Mucosa of rectum (tissue), 2 donors: ENCODE results near the gene TMPRSS2.

Experiments
- H3K27ac ChIP-seq, 2 donors: one replicate each; pipeline ENCODE4 v1.7.0; 2013; ENCODE audit warnings: inconsistent platforms in 2 of 2, low read depth in 2 of 2, low read length in 2 of 2
- H3K27me3 ChIP-seq, 2 donors: one replicate each; pipeline ENCODE4 v1.7.0; 2013; ENCODE audit warnings: low read length in 2 of 2; ENCODE audit not compliant: control insufficient read depth in 2 of 2, insufficient read depth in 2 of 2
- H3K36me3 ChIP-seq, 2 donors: one replicate each; pipeline ENCODE4 v1.7.0; 2013; ENCODE audit warnings: low read length in 2 of 2; ENCODE audit not compliant: control insufficient read depth in 2 of 2, insufficient read depth in 2 of 2
- H3K4me1 ChIP-seq, 2 donors: one replicate each; pipeline ENCODE4 v1.7.0; 2013; ENCODE audit warnings: low read length in 2 of 2, mild to moderate bottlenecking in 1 of 2; ENCODE audit not compliant: control insufficient read depth in 2 of 2, insufficient read depth in 2 of 2
- H3K4me3 ChIP-seq, 2 donors: one replicate each; pipeline ENCODE4 v1.7.0; 2013; ENCODE audit warnings: low read length in 2 of 2
- H3K9ac ChIP-seq, 2 donors: one replicate each; pipeline ENCODE4 v1.7.0; 2013; ENCODE audit warnings: low read length in 2 of 2, low read depth in 1 of 2, mild to moderate bottlenecking in 1 of 2
- H3K9me3 ChIP-seq, 2 donors: one replicate each; pipeline ENCODE4 v1.7.0; 2013; ENCODE audit warnings: low read length in 2 of 2; ENCODE audit not compliant: control insufficient read depth in 2 of 2
- donor health status: healthy.
- donor health status: Normal muscosa, but diverticular disease.

Gene TMPRSS2

GRCh38 chr21:41431788-41432548 lies 76.0 kb downstream of the TMPRSS2 start:
- Histone ChIP-seq H3K9ac (peak overlapping the region in 1 of 2 donors; percentile 13), H3K9me3 (no peaks in the 10 kb centered on the region), H3K36me3 (peaks cover 20 to 33% of the 10 kb centered on the region in 2 donors), H3K4me1 (peaks cover 21 to 23% of the 10 kb centered on the region in 2 donors), H3K27ac (peak overlapping the region; percentile 81 to 84), H3K4me3 (peak overlapping the region in 1 of 2 donors; percentile 52), H3K27me3 (no peaks in the 10 kb centered on the region)

GRCh38 chr21:41429925-41430491 lies 78.0 kb downstream of the TMPRSS2 start:
- Histone ChIP-seq H3K4me1 (peaks cover 24 to 30% of the 10 kb centered on the region in 2 donors), H3K36me3 (peaks cover 8 to 14% of the 10 kb centered on the region in 2 donors), H3K4me3 (no peak overlapping the region)

GRCh38 chr21:41429305-41429704 lies 78.7 kb downstream of the TMPRSS2 start:
- Histone ChIP-seq H3K4me1 (peaks cover 24 to 30% of the 10 kb centered on the region in 2 donors), H3K9me3 (no peaks in the 10 kb centered on the region), H3K9ac (no peak overlapping the region), H3K27ac (no peak overlapping the region), H3K27me3 (no peaks in the 10 kb centered on the region), H3K4me3 (no peak overlapping the region), H3K36me3 (peaks cover 3 to 13% of the 10 kb centered on the region in 2 donors)

More at GRCh38 chr21:41429925-41430491, 78.0 kb downstream of the TMPRSS2 start:
- Histone ChIP-seq H3K9me3 (no peaks in the 10 kb centered on the region), H3K9ac (no peak overlapping the region), H3K27ac (no peak overlapping the region), H3K27me3 (no peaks in the 10 kb centered on the region)

- Histone ChIP-seq H3K9me3 (no peaks in the 10 kb centered on the region), H3K9ac (no peak overlapping the region), H3K27me3 (no peaks in the 10 kb centered on the region), H3K4me3 (no peak overlapping the region), H3K4me1 (peaks cover 20 to 27% of the 10 kb centered on the region in 2 donors), H3K27ac (no peak overlapping the region), H3K36me3 (peaks cover 2 to 11% of the 10 kb centered on the region in 2 donors)
These were observed 79.1 kb downstream of the TMPRSS2 start for GRCh38 chr21:41428847-41429246.

GRCh38 chr21:41428311-41428710 lies 79.6 kb downstream of the TMPRSS2 start:
- Histone ChIP-seq H3K9me3 (no peaks in the 10 kb centered on the region), H3K27me3 (no peaks in the 10 kb centered on the region), H3K9ac (no peak overlapping the region), H3K27ac (no peak overlapping the region), H3K36me3 (peaks cover 2 to 11% of the 10 kb centered on the region in 2 donors), H3K4me1 (peaks cover 18 to 21% of the 10 kb centered on the region in 2 donors), H3K4me3 (no peak overlapping the region)

- peaks cover 2 to 6% of the 10 kb centered on the region in 2 donors for H3K36me3 ChIP-seq
- H3K9me3 ChIP-seq, result no peaks in the 10 kb centered on the region
- H3K27ac ChIP-seq, result no peak overlapping the region
- H3K9ac ChIP-seq, result no peak overlapping the region
- H3K27me3 ChIP-seq, result no peaks in the 10 kb centered on the region
- H3K4me3 ChIP-seq, result peak overlapping the region in 1 of 2 donors; percentile 87
- H3K4me1 ChIP-seq, result peaks cover 12 to 15% of the 10 kb centered on the region in 2 donors
These were observed 80.4 kb downstream of the TMPRSS2 start for GRCh38 chr21:41427556-41427955.

- peak overlapping the region in 1 of 2 donors; percentile 80 for H3K9ac ChIP-seq
- no peaks in the 10 kb centered on the region for H3K9me3 ChIP-seq
- H3K36me3 ChIP-seq, result peaks cover 2 to 3% of the 10 kb centered on the region in 2 donors
- H3K27me3 ChIP-seq, result no peaks in the 10 kb centered on the region
- peak overlapping the region; percentile 80 to 87 for H3K4me3 ChIP-seq
- H3K4me1 ChIP-seq, result peaks cover 5 to 8% of the 10 kb centered on the region in 2 donors
- peak overlapping the region in 1 of 2 donors; percentile 22 for H3K27ac ChIP-seq
These were observed 81.1 kb downstream of the TMPRSS2 start for GRCh38 chr21:41426676-41427404.

- H3K36me3 ChIP-seq, result peaks cover 0 to 2% of the 10 kb centered on the region in 2 donors
- peaks cover 2 to 8% of the 10 kb centered on the region in 2 donors for H3K4me1 ChIP-seq
- no peaks in the 10 kb centered on the region for H3K9me3 ChIP-seq
- peak within 1 kb of the TSS; percentile 38 to 51 for H3K27ac ChIP-seq
- H3K4me3 ChIP-seq, result peak within 1 kb of the TSS; percentile 80 to 87
- H3K9ac ChIP-seq, result peak within 1 kb of the TSS; percentile 77 to 80
- no peaks in the 10 kb centered on the region for H3K27me3 ChIP-seq
These were observed 81.8 kb downstream of the TMPRSS2 start, which contains the start of gene MX1 for GRCh38 chr21:41425954-41426675. Gene MX1 (plus strand): TSS chr21:41426239. CDS start chr21:41432071, 5,832 bp downstream.

GRCh38 chr21:41425588-41425953 lies 82.4 kb downstream of the TMPRSS2 start:
- H3K27ac ChIP-seq, result peak overlapping the region; percentile 38 to 51
- H3K9ac ChIP-seq, result peak overlapping the region; percentile 77 to 80
- H3K36me3 ChIP-seq, result peaks cover 0 to 2% of the 10 kb centered on the region in 2 donors
- peak overlapping the region; percentile 80 to 87 for H3K4me3 ChIP-seq
- no peaks in the 10 kb centered on the region for H3K27me3 ChIP-seq
- H3K4me1 ChIP-seq, result peaks cover 2 to 10% of the 10 kb centered on the region in 2 donors
- H3K9me3 ChIP-seq, result no peaks in the 10 kb centered on the region
